HG02571 (cell line): Measurements from ENCODE around the gene UNC5B.

ENCODE experiments used
- ATAC-seq: cut with Tn5 transposase; IDR thresholded peaks from one replicate; pipeline ENCODE4 v1.9.1; 2021; ENCODE audit warnings: mild to moderate bottlenecking, moderate library complexity; ENCODE audit not compliant: unreplicated experiment

UNC5B gene

DNA sequence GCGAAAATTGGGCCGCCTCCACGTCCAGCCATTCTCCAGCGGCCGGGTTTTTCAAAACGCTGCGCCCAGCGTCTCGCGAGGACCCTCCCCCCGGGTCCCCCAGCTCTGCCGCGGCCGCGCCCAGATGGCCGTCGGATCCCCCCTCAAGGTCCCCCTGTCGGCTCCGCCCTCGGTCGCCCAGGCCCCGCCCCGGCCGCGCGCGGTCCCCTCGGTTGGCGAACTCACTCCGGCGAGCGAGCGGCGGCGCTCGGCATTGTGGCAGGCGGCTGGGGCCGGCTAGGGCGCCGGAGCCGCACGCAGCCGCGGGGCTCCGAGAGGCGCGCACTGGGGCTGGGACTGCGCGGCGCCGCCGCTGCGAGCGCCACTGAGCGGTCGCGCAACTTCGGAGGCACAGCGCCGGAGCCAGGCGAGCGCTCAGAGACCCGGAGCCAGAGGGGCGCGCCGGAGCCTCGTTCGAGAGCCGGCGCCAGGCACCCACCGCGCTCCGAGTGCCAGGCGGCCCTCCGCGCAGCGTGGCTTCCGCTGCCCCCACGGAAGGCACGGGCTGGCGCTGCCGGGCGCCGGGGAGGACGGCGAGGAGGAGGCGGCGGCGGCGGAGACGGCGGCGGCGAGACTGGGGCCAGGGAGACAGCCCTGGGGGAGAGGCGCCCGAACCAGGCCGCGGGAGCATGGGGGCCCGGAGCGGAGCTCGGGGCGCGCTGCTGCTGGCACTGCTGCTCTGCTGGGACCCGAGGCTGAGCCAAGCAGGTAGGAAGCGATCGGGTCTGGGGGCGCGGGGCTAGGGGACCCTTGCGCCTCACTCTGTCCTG is at the start of gene UNC5B:
UNC5B (plus strand) TSS at position 253 of the 809 bp plus-strand sequence; CDS start at position 669, 416 bp downstream.
- ATAC-seq, result no peak

DNA sequence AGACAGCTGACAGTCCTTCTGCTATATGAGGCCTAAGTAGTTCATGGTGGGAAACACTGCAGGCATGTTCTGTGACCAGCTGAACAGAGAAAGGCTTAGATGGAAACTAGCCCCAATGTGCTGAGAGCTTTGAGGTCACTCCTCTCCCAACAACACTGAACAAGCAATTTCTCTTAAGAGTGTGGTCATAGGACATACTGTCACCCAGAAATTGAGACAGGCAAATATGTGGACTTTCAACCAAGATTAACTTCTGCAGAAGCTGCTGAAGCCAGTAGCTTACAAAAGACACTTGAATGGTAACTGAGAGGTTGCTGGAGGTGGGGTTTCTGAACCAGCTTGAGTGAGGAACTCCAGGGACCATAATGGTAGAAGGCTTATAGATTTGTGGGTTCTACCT is 38.9 kb upstream of the UNC5B start:
- no peak for ATAC-seq

DNA sequence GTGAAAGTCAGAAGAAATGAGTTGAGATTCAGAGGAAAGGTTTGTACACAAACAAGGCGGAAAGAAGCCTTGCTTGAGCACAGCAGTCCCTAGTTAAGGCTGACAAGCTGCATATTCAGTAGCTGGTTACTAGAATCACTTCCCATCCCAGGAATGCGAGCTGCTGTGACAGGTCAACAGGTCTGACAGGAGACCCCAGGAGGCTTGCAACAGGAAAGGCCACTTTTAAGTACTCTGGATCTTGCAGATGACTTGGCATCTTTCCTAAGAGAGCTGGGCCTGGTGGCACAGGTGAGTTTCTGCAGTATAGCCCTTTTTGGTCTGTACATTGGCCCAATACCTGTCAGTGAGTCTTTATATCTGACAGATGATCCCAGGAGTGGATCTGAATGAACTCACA is 35.7 kb upstream of the UNC5B start:
- ATAC-seq, result no peak

DNA sequence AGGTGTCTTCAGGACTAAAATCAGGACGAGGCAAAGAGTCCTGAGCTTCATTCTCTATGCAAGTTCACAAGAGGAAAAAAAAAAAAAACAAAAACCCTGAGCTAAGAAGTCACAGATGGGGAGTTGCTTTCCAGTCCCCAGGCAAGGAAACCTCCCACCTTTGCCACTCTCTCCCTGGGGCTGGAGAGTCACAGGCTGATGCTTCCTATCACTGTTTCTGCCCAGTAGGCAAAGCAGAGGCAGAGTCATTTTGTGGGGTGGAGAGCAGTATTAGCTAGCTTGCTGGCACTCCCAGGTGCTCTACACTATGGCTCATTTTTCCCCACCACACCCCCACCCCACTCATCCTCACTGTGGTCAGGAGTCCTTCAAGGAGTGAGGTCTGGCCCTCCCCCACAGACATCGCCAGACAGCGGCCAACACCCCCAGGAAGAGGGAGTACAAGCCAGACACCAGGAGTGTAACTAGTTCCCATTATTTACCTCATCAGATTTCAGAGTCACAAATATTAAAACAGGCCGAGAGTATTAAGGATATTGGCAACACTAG is 34.6 kb upstream of the UNC5B start:
- no peak for ATAC-seq

DNA sequence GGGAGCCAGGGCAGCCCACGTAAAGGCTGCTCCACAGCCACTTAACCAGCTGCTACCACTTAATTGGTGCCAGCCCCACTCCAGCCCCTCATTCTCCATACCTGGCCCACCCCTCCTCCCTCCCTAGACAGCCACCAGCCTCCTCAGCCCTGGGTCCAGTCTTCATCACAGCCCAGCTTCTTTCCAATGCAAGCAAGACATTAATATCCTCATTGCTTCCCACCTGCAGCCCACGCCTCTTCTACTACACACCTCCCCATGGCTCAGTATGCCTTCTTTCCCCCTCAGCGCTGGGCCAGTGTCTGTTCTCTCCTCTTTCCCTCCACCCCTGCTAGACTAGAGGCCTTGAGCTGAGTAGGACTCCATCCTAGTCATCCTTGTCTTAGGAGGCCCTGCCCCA is 33.5 kb upstream of the UNC5B start:
- ATAC-seq, result no peak

DNA sequence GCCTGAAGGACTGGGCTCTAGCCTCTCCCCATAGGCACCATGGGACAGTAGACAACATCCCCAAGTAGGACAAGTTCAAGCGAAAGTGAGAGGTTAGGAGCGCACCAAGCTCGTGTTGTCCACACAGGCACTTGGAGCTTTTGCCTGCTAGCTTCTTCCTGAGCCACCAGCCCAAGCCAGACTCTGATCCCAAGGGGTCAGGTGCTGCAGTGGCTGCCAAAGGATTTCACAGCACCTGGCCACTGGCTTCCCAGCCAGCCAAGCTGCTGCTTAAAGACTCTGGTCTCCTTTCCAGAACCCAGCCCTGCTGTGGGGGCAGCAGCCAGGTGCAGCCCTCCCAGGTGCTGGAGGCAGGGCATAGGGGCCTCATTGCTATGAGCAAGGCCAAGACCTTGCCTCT is 33.0 kb upstream of the UNC5B start:
- ATAC-seq, result no peak

DNA sequence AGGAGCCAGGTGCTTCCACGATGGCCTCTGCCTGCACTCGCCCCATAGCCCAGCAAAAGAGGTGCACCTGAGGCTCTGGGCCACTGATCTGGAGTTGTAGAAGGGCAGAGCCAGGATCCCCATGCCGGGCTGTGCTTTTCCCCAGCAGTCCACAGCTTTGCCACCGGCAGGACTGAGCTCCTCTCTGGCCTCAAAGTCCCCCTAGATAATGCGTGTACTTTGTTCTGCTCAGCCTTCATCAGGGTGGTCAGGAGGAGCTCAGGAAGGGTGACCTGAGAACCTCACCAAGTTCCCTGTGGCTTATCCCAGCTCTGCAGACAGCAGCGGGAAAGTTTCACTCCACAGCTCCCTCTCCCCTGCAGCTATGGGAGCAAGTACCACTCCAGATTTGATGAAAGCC is 27.9 kb upstream of the UNC5B start:
- ATAC-seq, result no peak

DNA sequence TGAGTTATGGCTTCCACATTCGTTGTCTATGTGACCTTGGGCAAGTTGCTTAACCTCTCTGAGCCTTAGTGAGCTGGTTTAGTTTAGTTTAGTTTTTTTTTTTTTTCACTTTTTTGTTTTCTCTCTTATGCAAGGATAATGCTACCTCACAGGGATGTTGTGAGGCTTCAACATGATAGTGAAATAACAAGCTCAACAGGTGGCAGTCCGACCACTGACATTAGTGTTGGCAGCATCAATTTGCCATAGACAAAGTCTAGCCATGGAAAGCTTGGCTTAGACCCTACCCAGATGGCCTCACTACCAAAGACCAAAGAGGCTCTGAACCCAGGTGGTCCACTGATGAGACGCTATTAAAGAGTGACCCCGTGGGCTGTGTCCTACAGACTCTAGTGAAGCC is 27.2 kb upstream of the UNC5B start:
- no peak for ATAC-seq

DNA sequence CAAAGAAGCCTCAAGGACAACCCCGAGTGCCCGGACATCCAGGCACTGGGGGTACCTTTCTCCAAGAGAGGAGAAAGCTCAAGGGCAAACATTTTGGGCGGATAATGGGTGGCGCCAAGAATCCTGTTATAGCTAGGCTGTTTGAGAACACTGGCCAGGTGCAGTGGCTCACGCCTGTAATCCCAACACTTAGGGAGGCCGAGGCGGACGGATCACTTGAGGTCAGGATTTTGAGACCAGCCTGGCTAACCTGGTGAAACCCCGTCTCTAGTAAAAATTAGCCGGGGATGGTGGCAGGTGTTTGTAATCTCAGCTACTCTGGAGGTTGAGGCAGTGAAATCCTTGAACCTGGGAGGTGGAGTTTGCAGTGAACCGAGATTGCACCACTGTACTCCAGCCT is 25.2 kb upstream of the UNC5B start:
- ATAC-seq, result no peak

DNA sequence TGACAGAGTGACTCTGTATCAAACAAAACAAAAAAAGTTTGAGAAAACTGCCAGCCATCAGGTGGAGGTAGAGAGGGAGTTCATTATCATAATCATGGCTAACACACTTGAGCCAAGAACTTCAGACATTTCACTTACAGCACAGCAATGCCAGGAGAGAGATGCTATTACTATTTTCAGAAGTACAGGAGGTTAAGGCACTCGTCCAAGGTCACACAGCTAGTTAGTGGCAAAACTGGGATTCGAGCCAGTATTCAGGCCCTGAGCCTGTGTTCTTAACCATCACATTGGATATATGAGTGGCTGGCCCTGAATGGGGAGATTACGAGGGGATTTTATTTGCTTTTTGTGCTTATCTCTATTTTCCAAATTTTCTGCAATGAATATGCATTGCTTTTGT is 24.8 kb upstream of the UNC5B start:
- ATAC-seq, result no peak

DNA sequence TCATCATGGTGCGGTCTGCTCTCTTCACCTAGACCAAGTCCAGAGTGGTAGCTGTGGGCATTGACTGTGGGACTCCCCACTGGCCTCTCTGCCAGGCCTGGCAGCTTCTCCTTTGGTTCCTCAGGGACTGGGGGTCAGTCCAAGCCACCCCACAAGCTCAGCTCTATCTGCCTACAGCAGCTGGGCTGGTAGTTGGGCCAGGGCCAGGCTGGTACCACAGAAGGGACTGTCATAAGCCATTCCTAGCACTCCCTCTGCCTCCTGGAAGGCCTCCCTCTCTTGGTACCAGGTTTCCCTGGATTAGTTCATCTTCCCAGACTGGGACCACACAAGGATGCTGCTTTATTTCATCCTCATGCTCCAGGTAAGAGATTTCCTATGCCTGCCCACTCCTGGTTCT is 24.2 kb upstream of the UNC5B start:
- ATAC-seq, result no peak

DNA sequence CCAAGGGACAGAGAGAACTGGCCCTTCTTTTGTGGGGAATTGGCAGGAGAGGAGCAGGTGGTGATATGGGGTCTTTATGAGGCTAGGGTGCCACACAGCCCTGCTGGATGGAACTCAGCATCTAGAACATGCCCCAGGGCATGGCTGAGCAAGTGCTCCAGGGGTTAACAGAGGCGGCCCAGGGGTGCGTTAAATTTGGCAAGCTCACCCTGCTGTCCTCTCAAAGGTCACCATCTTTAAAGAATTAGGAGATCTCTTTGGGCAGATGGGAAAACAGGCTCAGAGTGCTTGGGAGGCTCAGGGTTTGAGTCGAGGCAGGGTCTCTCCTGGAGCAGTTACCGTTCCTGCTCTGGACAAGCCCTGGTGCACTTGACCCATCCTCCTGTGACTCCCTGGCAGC is 21.4 kb upstream of the UNC5B start:
- ATAC-seq, result no peak

DNA sequence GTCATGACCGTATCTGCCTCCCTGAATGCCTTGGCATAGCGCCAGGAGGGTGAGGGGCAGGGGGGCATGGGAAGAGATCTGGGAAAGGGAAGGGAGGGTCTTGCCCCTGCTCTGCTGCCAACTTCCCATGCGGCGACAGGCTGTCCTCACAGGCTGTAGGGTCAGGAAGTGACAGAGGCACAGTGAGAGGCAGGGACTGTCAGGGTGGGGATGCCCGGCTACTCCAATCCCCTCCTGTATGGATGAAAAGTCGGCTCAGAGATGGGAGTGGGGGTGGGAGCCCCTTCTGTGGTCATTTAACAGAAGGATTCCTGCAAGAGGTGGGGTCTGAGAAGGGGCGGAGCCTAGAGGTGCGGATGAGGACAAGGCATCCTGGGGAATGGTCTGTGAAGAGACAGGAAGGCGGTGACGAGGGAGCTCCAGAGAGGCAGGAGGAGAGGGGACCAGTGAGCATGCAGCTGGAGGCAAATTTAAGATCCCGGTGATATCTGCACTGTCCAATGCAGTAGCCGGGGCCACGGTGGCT is 20.8 kb upstream of the UNC5B start:
- ATAC-seq, result no peak

DNA sequence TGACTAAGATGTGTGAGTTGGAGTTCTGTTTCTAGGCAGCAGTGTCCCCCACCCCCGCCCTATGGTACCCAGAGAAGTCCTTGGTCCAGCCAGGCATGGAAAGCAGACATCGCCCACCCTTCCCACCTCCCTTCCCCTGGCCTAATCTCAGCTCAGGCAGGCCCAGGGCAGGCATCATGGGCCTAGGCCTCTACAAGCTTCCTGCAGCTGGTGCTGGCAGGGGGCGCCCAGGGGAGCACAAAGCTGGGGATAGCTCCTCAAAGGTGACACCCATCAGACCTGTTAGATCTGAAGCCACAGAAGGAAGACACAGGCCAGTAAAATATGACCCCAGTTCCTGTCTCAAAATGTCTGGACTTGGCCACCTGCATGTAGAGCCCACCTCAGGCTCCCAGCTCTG is 18.9 kb upstream of the UNC5B start:
- no peak for ATAC-seq

DNA sequence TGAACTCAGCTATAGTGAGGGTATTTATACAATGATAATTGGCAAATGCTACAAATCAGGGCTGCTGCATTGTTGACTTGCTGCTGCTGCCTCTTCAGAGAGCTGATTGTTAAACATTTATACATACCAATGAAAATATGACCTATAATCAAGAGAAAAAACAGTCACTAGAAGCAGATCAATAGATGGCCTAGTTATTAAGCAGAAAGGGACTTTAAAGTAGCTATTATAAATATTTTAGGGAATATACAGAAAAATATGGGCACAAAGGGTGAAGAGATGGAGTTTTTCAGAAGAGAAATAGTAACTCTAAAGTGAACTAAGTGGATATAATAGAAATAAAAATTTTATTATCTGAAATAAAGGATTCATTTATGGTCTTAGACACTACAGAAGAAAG is 14.4 kb upstream of the UNC5B start:
- no peak for ATAC-seq

DNA sequence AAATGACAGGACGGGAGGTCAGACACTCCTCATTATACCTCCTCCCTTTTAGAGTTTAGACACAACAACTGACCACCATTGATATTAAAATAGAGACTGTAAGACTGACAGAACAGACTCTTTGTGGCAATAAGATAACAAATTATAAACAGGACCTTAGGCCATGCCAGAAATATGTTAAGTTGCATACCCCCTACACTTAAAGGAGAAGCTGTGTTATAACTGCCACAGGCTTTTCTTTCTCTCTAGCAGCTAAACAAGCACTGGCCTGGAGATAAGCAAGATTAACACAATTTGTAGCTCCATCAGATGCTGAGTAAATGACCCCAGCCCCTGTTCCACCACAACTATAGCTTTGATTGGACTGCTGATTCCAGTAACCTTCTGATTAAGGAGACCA is 10.5 kb upstream of the UNC5B start:
- ATAC-seq, result no peak

DNA sequence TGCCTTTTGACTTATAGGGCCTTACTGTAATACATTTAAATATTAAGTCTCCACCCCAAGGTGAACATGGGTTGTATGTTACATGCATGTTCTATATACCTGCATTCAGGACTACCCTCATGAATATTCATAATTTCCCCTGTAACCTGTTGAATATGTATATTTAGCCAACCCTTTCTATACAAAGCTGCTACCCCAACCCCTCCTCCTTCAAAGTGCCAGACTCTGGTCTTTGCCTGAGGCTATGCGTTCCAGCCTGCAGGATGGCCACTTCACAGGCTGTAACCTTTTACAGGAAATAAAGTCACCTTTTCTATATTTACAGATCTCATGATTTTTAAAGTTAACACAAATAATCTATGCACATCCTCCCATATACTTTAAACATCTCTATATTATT is 10.1 kb upstream of the UNC5B start:
- no peak for ATAC-seq

DNA sequence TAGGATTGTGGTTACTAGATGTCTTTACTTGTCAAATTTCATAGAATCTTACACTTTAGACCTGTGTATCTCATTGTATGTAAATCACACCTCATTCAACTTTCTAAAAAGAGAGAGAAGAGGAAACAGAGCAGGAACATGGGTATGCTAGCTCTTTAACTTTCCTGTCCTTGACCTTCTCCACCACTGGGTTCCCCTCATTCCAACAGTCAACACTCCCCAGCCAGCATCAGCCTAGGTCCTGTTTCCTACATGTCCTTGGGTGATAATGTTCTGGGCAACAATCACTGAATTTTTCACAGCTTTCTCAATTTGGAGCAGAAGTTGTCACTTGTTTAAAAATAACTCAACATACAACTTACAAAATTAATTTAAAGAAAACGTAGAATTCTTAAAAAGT is 9.2 kb upstream of the UNC5B start:
- no peak for ATAC-seq

DNA sequence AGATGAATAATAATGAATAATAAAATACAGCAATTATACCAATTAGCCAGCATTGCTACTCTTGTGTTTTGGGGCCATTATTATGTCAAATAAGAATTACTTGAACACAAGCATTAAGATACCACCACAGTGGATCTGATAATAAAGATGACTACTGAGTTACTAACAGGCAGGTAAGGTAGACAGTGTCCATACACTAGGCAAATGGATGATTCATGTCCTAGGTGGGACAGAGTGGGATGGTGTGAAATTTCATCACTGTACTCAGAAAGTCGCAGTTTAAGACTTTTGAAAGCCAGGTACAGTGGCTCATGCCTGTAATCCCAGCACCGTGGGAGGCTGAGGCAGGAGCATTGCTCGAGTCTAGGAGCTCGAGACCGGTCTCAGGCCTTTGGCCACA is 8.7 kb upstream of the UNC5B start:
- no peak for ATAC-seq

DNA sequence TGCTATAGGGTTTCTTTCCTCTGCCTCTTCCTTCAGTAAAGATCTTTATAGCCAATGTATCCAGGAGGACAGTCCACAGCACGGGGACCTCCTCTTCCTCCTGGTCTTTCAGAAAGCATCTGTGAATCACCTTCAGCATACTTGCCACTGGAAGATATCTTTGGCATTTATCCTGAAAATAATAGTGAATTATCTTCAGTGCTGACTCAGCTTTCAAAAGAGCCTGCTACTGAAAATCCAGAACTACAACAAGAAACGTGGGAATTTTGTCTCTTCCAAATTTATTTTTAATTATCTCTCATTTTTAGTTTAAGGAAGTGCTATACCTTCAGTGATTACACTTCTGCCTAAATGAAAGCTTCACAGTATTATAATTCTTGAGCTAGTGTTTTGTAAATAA is 7.6 kb upstream of the UNC5B start:
- no peak for ATAC-seq

DNA sequence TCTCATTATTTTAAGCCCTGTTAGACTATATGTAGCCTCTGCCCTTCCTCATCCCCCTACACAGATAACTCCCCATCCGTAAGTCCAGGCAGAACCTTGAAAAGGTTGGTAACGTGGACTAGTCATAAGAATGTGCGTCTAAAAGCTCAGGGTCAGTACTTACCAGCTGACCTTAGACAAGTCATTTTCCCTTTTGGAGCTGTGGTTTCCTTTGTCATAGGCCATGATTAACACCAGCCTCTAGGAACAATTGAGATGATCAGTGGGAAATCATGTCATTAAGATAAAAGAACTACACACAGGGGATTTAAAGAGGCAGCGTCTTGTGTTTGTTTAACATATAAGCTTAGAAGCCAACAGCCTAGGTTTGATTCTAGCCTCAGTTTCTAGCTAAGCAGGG is 6.9 kb upstream of the UNC5B start:
- no peak for ATAC-seq

DNA sequence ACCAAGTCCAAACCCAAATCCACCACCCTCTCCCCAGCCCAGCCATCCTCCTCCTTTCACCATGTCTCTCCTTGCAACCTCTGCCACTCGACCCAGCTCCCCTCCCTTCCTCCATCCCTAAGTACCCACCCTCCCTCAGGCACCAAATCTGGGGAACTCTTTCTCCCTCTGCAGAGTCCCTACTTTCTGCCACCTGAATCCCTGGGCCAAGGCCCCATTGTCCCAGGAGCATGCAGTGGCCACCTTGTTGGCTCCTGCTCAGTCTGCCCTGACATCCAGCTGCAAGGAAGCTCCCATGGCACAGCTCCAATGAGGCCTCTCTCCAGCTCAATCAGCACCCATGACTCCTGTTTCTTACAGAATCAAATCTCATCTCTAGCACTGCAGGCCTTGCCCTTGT is 5.5 kb upstream of the UNC5B start:
- no peak for ATAC-seq

DNA sequence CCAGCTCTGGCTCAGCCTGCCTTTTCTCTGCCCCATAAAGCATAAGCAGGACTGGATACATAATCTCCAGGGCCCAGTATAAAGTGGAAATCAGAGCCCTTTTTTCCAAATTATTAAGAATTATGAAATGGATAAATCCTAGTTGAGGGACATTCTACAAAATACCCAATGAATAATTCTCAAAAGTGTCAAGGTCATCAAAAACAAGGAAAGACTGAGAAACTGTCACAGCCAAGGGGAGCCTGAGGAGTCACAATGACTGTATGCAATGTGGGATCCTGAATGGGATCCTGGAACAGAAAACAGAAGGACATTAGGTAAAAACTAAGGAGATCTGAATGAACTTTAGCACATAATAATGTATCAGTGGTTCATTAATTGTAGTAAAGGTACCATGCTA is 4.8 kb upstream of the UNC5B start:
- no peak for ATAC-seq
